Measurements from ENCODE around the gene SCYGR5.
"Not testable (repeated sequence)": the region's sequence is repeated elsewhere in the genome, so short reads cannot be mapped to it uniquely, and the experiment has no call there.

SCYGR5 gene

DNA sequence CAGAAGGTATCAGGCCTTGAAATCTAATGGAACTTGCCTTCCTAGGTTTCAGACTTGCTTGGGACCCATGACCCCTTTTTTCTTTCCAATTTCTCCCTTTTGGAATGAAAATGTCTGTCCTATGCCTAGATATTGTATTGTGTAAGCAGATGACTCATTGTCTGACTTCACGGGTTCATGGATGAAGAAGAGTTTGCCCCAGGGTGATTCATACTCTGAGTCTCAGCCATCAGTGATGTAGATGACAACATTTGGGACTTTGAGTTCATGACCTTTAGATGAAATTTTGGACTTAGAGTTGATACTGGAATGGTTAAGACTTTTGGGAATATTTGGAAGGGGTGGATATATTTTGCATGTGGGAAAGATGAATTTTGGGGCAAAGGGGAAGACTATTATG is 11.2 kb upstream of the SCYGR5 start:
- H3K27ac ChIP-seq, result no peak overlapping the region
- TF ChIP-seq ZFX (IDR thresholded peaks at IDR 0.05; ENCODE audit: borderline replicate concordance), result no peak
- TF ChIP-seq, protein P1, sequence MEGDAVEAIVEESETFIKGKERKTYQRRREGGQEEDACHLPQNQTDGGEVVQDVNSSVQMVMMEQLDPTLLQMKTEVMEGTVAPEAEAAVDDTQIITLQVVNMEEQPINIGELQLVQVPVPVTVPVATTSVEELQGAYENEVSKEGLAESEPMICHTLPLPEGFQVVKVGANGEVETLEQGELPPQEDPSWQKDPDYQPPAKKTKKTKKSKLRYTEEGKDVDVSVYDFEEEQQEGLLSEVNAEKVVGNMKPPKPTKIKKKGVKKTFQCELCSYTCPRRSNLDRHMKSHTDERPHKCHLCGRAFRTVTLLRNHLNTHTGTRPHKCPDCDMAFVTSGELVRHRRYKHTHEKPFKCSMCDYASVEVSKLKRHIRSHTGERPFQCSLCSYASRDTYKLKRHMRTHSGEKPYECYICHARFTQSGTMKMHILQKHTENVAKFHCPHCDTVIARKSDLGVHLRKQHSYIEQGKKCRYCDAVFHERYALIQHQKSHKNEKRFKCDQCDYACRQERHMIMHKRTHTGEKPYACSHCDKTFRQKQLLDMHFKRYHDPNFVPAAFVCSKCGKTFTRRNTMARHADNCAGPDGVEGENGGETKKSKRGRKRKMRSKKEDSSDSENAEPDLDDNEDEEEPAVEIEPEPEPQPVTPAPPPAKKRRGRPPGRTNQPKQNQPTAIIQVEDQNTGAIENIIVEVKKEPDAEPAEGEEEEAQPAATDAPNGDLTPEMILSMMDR (IDR thresholded peaks at IDR 0.05), result no peak

DNA sequence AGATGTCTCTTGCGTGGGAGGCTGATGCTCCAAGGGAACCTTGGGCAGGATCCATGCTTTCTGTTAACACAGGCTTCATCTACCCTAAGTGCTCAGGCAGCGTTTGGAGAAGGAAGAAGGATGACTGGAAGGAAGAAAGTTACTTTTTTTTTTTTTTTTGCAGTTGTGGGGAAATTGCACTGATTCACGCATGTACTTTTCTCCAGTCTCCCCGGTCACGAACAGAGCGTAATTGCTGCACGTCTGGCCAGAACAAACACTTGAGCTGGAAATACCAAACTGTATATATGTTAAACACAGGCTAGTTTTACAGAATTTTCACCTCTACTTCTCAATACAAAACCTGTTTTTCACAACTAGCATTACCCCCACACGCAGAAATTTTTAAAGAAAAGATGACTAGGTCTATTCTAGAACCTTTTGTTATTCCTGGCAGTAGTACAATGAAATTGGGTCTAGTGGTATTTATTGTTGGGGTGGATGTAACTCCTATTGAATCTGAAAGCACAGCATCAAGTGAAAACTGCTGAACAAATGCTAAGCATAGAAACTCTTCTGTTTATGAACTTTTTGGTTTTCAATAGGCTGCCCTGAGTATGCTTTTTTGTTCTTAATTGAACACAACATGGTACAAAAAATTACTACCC is 9.3 kb upstream of the SCYGR5 start:
- H3K27ac ChIP-seq, result no peak overlapping the region

DNA sequence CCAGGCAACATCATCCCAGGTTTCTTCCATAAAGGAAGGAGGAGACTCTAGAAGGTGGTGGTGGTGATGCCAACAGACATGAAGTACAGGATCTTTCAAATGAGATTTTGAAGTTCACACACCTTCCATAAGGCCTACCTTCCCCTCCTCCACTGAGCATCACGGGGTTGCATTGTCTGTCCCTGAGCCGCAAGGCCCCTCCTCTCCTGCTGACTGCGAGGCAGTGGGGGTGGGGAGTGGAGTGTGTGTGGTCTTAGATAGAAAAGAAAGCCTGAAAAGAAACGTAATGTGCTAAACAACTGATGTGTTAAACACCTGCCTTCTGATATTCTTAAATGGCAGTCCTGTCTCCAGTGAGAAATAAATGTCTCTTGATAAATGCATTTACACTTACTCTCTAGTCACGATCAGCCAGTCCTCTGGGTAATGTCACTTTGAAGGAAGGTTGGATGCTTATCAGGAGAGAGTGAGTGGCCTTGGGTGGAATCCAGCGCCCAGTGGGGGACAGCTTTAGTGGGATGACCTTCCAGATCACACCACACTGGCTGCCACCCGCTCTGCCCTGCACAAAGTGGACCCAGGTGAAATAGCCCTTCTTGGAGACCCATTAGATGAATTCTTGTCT is 5.5 kb upstream of the SCYGR5 start:
- H3K27ac ChIP-seq, result no peak overlapping the region
- no peak for TF ChIP-seq ZFX (IDR thresholded peaks at IDR 0.05; ENCODE audit: borderline replicate concordance)
- TF ChIP-seq, protein P1 (IDR thresholded peaks at IDR 0.05), result no peak

More for the DNA sequence above, 9.3 kb upstream of the SCYGR5 start:
- TF ChIP-seq, protein P1 (IDR thresholded peaks at IDR 0.05), result no peak
- no peak for TF ChIP-seq ZFX (IDR thresholded peaks at IDR 0.05; ENCODE audit: borderline replicate concordance)

DNA sequence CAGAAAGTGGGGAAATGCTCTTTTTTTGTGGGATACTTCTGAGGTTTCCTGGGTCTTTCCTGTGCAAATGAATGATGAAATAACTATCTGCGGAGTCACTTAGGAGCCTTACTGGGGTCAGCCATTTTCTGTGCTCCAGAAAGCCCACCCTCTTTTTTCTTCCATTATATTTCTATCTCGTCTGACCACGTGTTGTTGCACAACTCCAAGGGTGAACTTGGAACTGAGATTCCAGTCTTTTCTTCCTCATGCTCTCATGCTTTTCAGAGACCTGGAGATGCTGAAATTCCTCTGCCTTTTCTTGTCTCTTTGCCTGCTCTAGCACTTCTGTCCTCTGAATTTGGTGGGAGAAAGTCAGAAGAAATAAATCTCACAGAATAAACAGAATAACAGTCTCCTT is 4.8 kb upstream of the SCYGR5 start:
- TF ChIP-seq, protein P1 (IDR thresholded peaks at IDR 0.05), result no peak
- TF ChIP-seq ZFX (IDR thresholded peaks at IDR 0.05; ENCODE audit: borderline replicate concordance), result no peak
- H3K27ac ChIP-seq, result no peak overlapping the region

DNA sequence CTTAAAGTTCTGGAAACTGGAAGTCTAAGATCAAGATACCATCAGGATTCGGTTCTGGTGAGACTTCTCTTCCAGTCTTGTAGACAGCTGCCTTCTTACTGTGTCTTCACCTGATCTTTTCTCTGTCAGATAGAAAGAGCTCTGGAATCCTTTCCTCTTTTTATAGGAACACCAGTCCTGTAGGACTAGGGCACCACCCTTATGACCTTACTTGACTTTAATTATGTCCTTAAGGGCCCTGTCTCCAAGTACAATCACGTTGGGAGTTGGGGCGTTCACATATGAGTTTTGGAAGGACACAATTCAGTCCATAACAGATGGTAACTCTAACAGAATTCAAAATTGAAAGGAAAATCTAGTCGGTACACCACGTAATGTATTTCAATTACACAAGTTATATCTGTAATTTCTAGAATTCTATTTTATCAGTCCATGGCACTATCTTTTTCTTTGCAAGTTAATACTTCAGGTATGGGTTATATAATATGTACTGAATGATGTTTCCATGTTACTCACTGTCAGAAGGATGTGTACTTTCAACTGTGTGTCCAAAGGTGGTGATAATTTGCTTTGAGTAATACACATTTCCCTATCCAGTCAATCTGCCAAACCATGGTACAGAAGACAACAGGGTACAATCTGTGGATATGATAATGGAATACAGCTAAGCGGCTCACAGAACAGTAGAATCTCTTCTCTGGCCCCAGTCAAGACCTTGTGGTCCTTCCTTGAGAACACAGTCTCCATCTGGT is 1.2 kb upstream of the SCYGR5 start:
- no peak overlapping the region for H3K27ac ChIP-seq
- TF ChIP-seq, protein P1 (IDR thresholded peaks at IDR 0.05), result no peak
- no peak for TF ChIP-seq ZFX (IDR thresholded peaks at IDR 0.05; ENCODE audit: borderline replicate concordance)

DNA sequence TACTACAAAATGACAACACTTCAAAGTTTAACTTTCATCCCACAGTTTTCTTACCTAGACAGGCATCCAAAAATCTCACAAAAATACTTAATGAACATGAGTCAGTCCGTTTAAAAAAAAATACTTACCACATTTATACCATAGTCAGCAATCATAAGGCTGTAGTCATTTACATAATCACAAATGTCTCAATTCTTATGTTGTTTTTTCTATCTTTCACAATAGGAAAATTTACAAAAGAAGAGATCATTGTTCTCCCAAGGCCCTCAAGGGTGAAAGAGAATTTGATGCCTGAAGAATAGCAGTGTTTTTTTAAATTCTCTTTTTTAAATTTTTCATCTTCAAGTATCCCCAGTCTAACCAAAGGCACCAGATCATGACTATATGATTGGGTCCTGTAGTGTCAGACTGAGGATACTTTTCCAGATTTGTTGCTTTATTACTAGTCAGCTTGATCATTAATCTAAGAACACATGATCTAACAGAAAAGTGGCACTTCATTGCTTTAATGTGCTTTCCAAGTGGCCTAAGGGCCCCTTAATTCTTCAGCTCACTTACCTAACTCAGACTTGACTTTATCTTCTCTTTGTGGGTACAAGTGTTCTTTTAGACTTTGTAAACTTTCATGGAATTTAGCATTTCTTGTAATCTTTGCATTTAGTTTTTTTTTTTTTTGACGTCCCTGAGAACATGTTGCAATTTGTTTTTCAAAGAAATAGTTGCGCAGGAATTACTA is 4.7 kb downstream of the SCYGR5 start:
- TF ChIP-seq ZFX (IDR thresholded peaks at IDR 0.05; ENCODE audit: borderline replicate concordance), result no peak
- TF ChIP-seq, protein P1 (IDR thresholded peaks at IDR 0.05), result no peak
- no peak overlapping the region for H3K27ac ChIP-seq

DNA sequence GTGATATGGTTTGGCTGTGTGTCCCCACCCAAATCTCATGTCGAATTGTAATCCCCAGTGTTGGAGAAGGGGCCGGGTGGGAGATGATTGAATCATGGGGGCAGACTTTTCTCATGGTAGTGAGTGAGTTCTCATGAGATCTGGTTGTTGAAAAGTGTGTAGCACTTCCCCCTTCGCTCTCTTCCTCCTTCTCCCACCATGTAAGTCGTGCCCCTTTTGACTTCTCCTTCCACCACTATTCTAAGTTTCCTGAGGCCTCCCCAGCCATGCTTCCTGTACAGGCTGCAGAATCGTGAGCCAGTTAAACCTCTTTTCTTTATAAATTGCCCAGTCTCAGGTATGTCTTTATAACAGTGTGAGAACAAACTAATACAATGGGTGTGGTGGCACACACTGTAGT is 7.0 kb downstream of the SCYGR5 start:
- H3K27ac ChIP-seq, result not testable (repeated sequence)
